ENCODE data around the gene RANBP9. TPM values are rescaled to one million over a fixed set of nuclear protein-coding genes. Genes with fewer than 3 reads are reported as not detected.

RANBP9 gene
- total RNA-seq (2014; rRNA removed; shearing (Covaris generic); ENCODE audit: low replicate concordance), result 14.9 and 17.5 TPM in 2 replicates

DNA sequence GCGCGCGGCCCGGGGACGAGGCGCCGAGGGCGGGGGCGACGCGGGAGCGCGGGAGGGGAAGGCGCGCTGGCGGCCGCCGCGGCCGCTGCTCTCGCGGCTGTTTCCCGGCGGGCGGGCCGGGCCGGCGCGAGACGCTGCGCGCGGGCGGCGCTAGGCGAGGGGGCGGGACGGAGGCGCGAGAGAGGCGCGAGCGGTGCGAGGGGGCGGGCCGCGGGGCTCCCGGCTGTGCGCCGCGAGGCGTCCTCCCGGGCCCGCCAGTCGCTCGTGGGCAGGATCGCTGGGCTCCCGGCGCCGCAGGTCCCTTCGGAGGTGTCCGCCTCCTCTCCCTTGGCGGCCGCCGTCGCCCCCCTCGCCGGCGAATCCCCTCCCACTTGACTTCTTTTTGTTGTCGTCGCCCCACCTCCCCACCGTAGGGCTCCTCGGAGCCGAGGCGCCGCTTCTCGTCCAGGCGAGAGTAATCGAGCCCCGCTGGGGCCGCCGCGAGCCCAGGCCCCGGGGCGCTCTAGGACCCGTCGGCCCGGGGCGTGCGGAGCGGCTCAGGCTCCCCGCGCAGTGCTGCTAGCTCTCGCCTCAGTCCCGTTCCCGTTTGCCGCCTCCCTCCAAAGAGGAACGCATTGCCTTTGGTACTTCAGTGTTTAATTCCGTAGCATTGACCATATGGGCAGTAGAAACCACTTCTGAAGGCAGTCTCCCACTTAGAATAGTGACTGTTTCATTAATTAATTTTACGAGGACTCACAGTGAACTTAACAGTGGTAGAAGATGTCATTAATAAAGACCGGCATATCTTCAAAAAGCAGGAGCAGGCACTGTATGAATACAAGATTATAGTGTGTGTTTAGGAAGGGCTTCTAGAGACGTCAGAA, at the start of gene RANBP9:
Gene RANBP9 (minus strand): TSS at position 103 of the 866 bp plus-strand sequence. CDS start 330 bp downstream, outside the sequence.
- H3K4me1 ChIP-seq (ENCODE audit: low read length), result peaks cover 33% of the 10 kb centered on the region
- peak within 1 kb of the TSS; percentile 81 for H3K9ac ChIP-seq (ENCODE audit: low read length)
- H3K79me2 ChIP-seq (ENCODE audit: low read length), result peaks cover 39% of the 10 kb centered on the region
- H3K4me2 ChIP-seq (ENCODE audit: low read depth, low read length, poor library complexity, severe bottlenecking), result peak within 1 kb of the TSS; percentile 98
- peaks cover 39% of the 10 kb centered on the region for H4K20me1 ChIP-seq (ENCODE audit: insufficient read depth, low read depth, low read length)
- H3K9me2 ChIP-seq (replicated peaks; ENCODE audit: insufficient read depth, low read length), result no peaks in the 10 kb centered on the region
- H3K27ac ChIP-seq (ENCODE audit: low read length), result peak within 1 kb of the TSS; percentile 72
- H3K27me3 ChIP-seq (ENCODE audit: low read length), result no peaks in the 10 kb centered on the region
- peak within 1 kb of the TSS; percentile 94 for H3K4me3 ChIP-seq (ENCODE audit: low read length)
- H3K9me3 ChIP-seq (ENCODE audit: low read length), result no peaks in the 10 kb centered on the region
- peak within 1 kb of the TSS; percentile 95 for H2AFZ ChIP-seq (ENCODE audit: low read length)
- peak; percentile 94 for DNase-seq
- no peaks in the 10 kb centered on the region for H3K36me3 ChIP-seq (ENCODE audit: insufficient read depth, low read length)

GRCh38 chr6:13760307-13761304, 49.0 kb upstream of the RANBP9 start:
- no peak for DNase-seq
- Histone ChIP-seq H3K9me2 (replicated peaks; ENCODE audit: insufficient read depth, low read length) (no peaks in the 10 kb centered on the region), H3K27ac (ENCODE audit: low read length) (no peak overlapping the region), H3K9me3 (ENCODE audit: low read length) (no peaks in the 10 kb centered on the region), H3K4me2 (ENCODE audit: low read depth, low read length, poor library complexity, severe bottlenecking) (no peak overlapping the region), H2AFZ (ENCODE audit: low read length) (no peak overlapping the region), H3K79me2 (ENCODE audit: low read length) (no peaks in the 10 kb centered on the region), H3K4me1 (ENCODE audit: low read length) (peaks cover 9% of the 10 kb centered on the region), H3K4me3 (ENCODE audit: low read length) (no peak overlapping the region), H3K36me3 (ENCODE audit: insufficient read depth, low read length) (no peaks in the 10 kb centered on the region), H3K27me3 (ENCODE audit: low read length) (no peaks in the 10 kb centered on the region), H3K9ac (ENCODE audit: low read length) (no peak overlapping the region), H4K20me1 (ENCODE audit: insufficient read depth, low read depth, low read length) (no peaks in the 10 kb centered on the region)

- H3K4me1 ChIP-seq (ENCODE audit: low read length), result peaks cover 9% of the 10 kb centered on the region
- no peak overlapping the region for H3K9ac ChIP-seq (ENCODE audit: low read length)
- H3K79me2 ChIP-seq (ENCODE audit: low read length), result no peaks in the 10 kb centered on the region
- H3K27me3 ChIP-seq (ENCODE audit: low read length), result no peaks in the 10 kb centered on the region
- no peak for DNase-seq
- H2AFZ ChIP-seq (ENCODE audit: low read length), result no peak overlapping the region
- no peaks in the 10 kb centered on the region for H3K36me3 ChIP-seq (ENCODE audit: insufficient read depth, low read length)
- H3K9me3 ChIP-seq (ENCODE audit: low read length), result no peaks in the 10 kb centered on the region
- no peaks in the 10 kb centered on the region for H4K20me1 ChIP-seq (ENCODE audit: insufficient read depth, low read depth, low read length)
- H3K4me3 ChIP-seq (ENCODE audit: low read length), result no peak overlapping the region
- no peak overlapping the region for H3K27ac ChIP-seq (ENCODE audit: low read length)
- H3K4me2 ChIP-seq (ENCODE audit: low read depth, low read length, poor library complexity, severe bottlenecking), result no peak overlapping the region
- no peaks in the 10 kb centered on the region for H3K9me2 ChIP-seq (replicated peaks; ENCODE audit: insufficient read depth, low read length)
Observed at GRCh38 chr6:13759025-13759424, 47.4 kb upstream of the RANBP9 start.

DNA sequence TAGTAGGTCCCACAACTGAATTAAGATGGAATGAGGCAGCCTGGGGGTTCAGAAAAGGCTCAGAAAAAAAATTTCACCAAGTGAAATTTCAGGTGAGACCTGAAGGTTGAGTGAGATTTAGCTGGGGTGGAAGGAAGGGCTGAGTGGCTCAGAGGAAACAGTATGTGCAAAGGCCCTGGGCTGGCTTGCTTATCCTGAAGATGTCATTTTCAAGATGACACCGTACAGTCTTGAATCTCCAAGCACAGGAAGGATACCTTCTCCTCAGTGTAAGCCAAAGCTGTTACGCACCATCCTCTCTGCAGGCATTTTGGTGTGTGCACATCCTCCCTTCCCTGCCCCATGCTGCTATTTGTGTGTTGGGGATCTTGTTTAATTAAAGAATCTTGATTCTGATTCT, 43.0 kb upstream of the RANBP9 start:
- H3K9me3 ChIP-seq (ENCODE audit: low read length), result no peaks in the 10 kb centered on the region
- no peak overlapping the region for H2AFZ ChIP-seq (ENCODE audit: low read length)
- H3K9ac ChIP-seq (ENCODE audit: low read length), result no peak overlapping the region
- no peaks in the 10 kb centered on the region for H3K27me3 ChIP-seq (ENCODE audit: low read length)
- DNase-seq, result no peak
- H3K79me2 ChIP-seq (ENCODE audit: low read length), result no peaks in the 10 kb centered on the region
- H3K27ac ChIP-seq (ENCODE audit: low read length), result no peak overlapping the region
- H3K9me2 ChIP-seq (replicated peaks; ENCODE audit: insufficient read depth, low read length), result no peaks in the 10 kb centered on the region
- H3K4me2 ChIP-seq (ENCODE audit: low read depth, low read length, poor library complexity, severe bottlenecking), result no peak overlapping the region
- H3K4me3 ChIP-seq (ENCODE audit: low read length), result no peak overlapping the region
- H3K4me1 ChIP-seq (ENCODE audit: low read length), result no peaks in the 10 kb centered on the region
- no peaks in the 10 kb centered on the region for H4K20me1 ChIP-seq (ENCODE audit: insufficient read depth, low read depth, low read length)
- H3K36me3 ChIP-seq (ENCODE audit: insufficient read depth, low read length), result no peaks in the 10 kb centered on the region

DNA sequence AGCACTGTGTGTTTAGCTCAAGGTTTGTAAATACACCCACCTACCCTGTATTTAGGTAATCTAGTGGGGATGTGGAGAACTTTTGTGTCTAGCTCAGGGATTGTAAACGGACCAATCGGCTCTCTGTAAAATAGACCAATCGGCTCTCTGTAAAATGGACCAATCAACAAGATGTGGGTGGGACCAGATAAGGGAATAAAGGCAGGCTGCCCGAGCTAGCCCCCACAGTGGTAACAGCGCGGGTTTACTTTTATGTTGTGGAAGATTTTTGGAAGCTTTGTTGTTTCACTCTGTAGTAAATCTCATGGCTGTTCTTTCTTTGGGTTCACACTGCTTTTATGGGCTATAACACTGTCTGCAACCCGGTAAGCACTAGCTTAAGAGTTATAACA, 32.1 kb upstream of the RANBP9 start:
- no peaks in the 10 kb centered on the region for H4K20me1 ChIP-seq (ENCODE audit: insufficient read depth, low read depth, low read length)
- H3K4me2 ChIP-seq (ENCODE audit: low read depth, low read length, poor library complexity, severe bottlenecking), result no peak overlapping the region
- no peak overlapping the region for H2AFZ ChIP-seq (ENCODE audit: low read length)
- no peaks in the 10 kb centered on the region for H3K27me3 ChIP-seq (ENCODE audit: low read length)
- H3K27ac ChIP-seq (ENCODE audit: low read length), result no peak overlapping the region
- H3K9me2 ChIP-seq (replicated peaks; ENCODE audit: insufficient read depth, low read length), result no peaks in the 10 kb centered on the region
- no peaks in the 10 kb centered on the region for H3K36me3 ChIP-seq (ENCODE audit: insufficient read depth, low read length)
- no peak overlapping the region for H3K4me3 ChIP-seq (ENCODE audit: low read length)
- no peaks in the 10 kb centered on the region for H3K4me1 ChIP-seq (ENCODE audit: low read length)
- H3K9ac ChIP-seq (ENCODE audit: low read length), result no peak overlapping the region
- H3K9me3 ChIP-seq (ENCODE audit: low read length), result no peaks in the 10 kb centered on the region
- DNase-seq, result no peak
- H3K79me2 ChIP-seq (ENCODE audit: low read length), result no peaks in the 10 kb centered on the region

GRCh38 chr6:13742961-13743735, 31.5 kb upstream of the RANBP9 start:
- H4K20me1 ChIP-seq (ENCODE audit: insufficient read depth, low read depth, low read length), result no peaks in the 10 kb centered on the region
- H3K4me2 ChIP-seq (ENCODE audit: low read depth, low read length, poor library complexity, severe bottlenecking), result no peak overlapping the region
- H3K9ac ChIP-seq (ENCODE audit: low read length), result no peak overlapping the region
- no peak overlapping the region for H3K27ac ChIP-seq (ENCODE audit: low read length)
- no peak for DNase-seq
- H3K79me2 ChIP-seq (ENCODE audit: low read length), result no peaks in the 10 kb centered on the region
- no peaks in the 10 kb centered on the region for H3K36me3 ChIP-seq (ENCODE audit: insufficient read depth, low read length)
- no peaks in the 10 kb centered on the region for H3K4me1 ChIP-seq (ENCODE audit: low read length)
- no peaks in the 10 kb centered on the region for H3K9me3 ChIP-seq (ENCODE audit: low read length)
- no peaks in the 10 kb centered on the region for H3K27me3 ChIP-seq (ENCODE audit: low read length)
- no peaks in the 10 kb centered on the region for H3K9me2 ChIP-seq (replicated peaks; ENCODE audit: insufficient read depth, low read length)
- H3K4me3 ChIP-seq (ENCODE audit: low read length), result no peak overlapping the region
- no peak overlapping the region for H2AFZ ChIP-seq (ENCODE audit: low read length)

GRCh38 chr6:13741365-13741764, 29.7 kb upstream of the RANBP9 start:
- Histone ChIP-seq H3K4me3 (ENCODE audit: low read length) (no peak overlapping the region), H4K20me1 (ENCODE audit: insufficient read depth, low read depth, low read length) (no peaks in the 10 kb centered on the region), H3K9me3 (ENCODE audit: low read length) (no peaks in the 10 kb centered on the region), H3K9ac (ENCODE audit: low read length) (no peak overlapping the region), H3K27me3 (ENCODE audit: low read length) (no peaks in the 10 kb centered on the region), H3K27ac (ENCODE audit: low read length) (no peak overlapping the region), H3K36me3 (ENCODE audit: insufficient read depth, low read length) (no peaks in the 10 kb centered on the region), H3K79me2 (ENCODE audit: low read length) (no peaks in the 10 kb centered on the region), H2AFZ (ENCODE audit: low read length) (no peak overlapping the region), H3K4me1 (ENCODE audit: low read length) (no peaks in the 10 kb centered on the region), H3K9me2 (replicated peaks; ENCODE audit: insufficient read depth, low read length) (no peaks in the 10 kb centered on the region), H3K4me2 (ENCODE audit: low read depth, low read length, poor library complexity, severe bottlenecking) (no peak overlapping the region)
- no peak for DNase-seq

All from Karpas-422 (cell line).